Bone marrow (tissue), 2 donors: ENCODE data around the gene IL20RA.
"Not testable (repeated sequence)": the region's sequence is repeated elsewhere in the genome, so short reads cannot be mapped to it uniquely, and the experiment has no call there.

Experiments used
- DNase-seq, 2 donors: peaks; one replicate each; lab custom pipeline; 2025; lab: John Stamatoyannopoulos, UW

The IL20RA gene

GRCh38 chr6:137008204-137008603 is 36.6 kb downstream of the IL20RA start:
- no peak for DNase-seq

DNA sequence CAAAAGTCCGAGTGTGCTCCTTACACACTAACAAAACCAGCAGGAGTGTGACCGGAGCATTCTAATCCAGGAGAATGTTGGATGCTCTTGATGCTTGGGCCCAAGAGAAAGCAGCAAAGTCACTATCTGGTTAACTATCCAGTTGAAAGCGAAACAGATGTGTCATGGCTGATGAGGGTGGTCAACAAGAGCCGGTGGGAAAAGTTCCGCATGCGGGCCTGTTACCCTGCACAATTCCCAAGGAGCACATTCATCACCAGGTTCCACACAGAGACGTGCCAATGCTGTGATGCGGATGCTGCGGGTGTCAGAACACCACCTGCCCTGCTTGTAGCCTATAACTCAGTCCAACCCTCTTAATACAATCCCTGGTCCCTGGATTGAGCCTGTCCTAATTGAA is 38.7 kb downstream of the IL20RA start:
- no peak for DNase-seq

GRCh38 chr6:137005073-137005472 is 39.7 kb downstream of the IL20RA start:
- no peak for DNase-seq

- DNase-seq: no peak
Measured at GRCh38 chr6:137002505-137002904, 42.3 kb downstream of the IL20RA start.

DNA sequence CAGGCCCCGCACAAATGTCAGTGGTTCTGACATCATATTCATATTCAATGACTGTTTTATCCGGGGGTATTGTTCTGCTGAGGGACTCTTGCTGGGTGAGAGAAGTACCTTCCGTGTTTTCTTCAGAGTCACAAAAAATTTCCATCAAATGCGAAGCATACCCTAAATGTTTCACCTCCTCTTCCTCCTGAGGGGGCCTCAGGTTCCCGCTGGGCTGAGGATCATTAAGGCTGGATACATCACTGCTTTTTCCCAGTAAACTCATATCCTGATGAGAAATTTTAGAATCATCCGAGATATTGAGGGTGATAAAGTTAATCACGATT is 42.8 kb downstream of the IL20RA start:
- DNase-seq: no peak

- DNase-seq: no peak
Measured at GRCh38 chr6:137001299-137001976, 43.3 kb downstream of the IL20RA start.

DNA sequence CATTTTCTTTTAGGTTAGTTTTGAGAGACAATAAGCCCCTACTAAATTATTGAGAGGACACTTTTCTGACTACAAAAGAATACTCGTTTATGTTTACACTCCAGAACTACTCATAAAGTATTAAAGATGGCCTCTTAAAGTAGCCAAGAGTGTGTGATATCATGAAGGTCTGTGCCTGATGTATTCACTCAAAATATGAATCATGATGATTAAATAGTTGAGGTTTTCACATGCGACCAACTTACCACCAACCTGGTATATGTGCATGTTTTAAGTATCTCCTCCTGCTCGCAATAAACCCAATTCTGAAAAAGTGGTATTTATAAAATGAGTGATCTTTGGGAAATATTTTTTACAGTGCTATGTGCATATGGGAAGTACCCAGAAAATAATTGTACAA is 43.9 kb downstream of the IL20RA start:
- no peak for DNase-seq

DNA sequence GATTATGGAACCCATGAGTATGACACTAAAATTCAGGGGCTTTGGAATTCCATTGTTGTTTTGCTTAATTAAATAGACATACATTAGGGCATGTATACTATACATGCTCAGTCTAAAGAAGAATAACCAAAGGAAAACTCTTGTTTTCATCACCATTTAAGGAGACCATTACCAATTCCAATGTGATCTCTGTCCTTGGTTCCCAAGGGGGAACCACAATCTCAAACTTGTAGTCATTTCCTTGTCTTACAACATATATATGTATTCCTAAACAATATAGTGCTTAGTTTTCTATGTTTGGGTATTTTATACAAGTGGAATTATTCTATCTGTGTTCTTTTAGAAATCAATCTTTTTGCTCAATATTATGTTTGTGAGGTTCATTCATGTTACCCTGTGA is 49.2 kb downstream of the IL20RA start:
- no peak for DNase-seq

DNA sequence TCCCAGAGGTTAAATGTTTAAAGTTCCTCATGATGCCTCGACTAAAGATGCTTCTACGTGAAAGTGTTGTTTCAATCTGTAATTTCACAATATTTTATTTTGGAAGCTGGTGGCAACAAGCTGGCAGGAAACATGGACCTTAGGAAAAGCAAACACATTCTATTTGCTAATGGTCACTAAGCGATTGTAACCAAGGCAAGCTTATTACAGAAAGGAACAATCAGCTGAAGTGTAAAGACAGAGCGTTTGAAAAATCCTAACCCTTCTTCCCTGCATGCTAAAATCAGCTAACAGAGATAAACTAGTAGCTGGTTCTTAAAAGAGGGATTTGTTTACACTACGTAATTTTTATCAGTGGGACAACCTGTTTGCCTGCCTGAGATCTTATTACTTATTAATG is 50.0 kb downstream of the IL20RA start:
- no peak for DNase-seq

GRCh38 chr6:136992113-136992512 is 52.7 kb downstream of the IL20RA start:
- DNase-seq: no peak

- DNase-seq: no peak
Measured at GRCh38 chr6:136991646-136992045, 53.1 kb downstream of the IL20RA start.

GRCh38 chr6:136990754-136991153 is 54.0 kb downstream of the IL20RA start:
- DNase-seq: no peak

DNA sequence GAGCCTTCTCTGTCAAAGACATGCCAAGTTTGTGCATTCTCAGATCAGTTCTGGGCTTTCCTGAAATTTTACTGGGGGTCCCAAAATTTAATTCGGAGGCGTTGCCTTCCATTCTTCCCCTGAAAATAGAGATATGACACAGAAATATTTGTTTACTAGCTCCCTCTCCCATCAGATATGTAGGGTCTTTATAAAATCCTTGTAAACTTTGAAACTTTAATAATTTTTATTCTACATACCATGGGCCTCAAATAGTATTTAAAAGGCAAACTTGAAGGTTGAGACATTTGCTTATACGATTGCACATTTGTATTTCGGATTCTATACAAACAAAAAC is 54.6 kb downstream of the IL20RA start:
- no peak for DNase-seq

GRCh38 chr6:136989571-136990241 is 55.1 kb downstream of the IL20RA start:
- no peak for DNase-seq

DNA sequence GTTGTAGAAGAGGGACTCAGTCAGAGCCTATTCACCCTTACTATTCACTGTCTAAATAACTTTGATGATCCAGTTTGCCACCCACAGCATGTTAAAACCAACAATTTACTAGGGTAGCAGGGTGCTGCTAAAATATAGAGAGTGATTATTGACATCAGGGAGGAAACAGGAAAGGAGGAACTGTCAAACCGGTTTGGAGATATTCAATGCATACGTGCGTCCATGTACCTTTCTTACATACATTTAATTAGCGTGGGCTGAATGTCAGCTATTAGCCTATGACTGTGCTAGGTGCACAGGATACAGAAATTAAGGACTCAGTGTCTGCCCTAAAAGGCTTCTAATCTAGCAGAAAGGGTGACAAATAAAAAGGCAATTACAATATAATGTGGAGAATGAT is 57.2 kb downstream of the IL20RA start:
- DNase-seq: no peak

GRCh38 chr6:136985502-136985901 is 59.3 kb downstream of the IL20RA start:
- DNase-seq: no peak

DNA sequence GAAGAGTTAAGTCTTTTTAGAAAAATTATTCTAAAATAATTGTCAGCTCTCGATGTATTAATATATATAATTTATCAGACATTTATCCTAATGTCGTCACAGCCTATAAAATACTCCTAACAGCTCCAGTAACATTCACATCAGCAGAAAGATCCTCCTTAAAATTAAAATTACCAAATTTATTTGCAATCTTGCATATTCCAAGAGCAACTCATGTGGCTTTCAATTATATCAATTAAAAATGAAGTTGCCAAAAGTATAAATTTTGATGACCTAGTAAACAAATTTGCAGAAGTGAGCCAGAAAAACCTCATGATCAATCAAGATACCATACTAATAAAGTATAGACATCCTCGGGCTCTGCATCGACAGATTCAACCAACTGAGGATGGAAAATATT is 60.2 kb downstream of the IL20RA start:
- DNase-seq: no peak

DNA sequence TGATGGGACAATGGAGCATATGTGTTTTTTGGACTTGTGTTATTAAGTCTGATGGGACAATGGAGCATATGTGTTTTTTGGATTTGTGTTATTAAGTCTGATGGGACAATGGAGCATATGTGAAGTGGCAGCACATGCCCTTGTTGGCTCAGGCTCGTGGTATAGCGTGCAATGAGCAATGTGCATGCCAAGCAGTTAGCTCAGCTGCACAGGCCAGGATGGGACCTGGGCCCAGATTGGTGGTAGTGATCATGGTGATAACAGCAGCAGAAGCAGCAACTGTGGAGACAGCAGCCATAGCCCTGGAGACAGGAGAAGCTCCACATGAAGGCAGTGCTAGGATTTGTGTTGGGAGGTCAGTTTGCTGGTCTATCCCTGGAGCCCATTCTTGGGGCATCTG is 61.1 kb downstream of the IL20RA start:
- DNase-seq: no peak

- DNase-seq: no peak
Measured at GRCh38 chr6:136982928-136983327, 61.8 kb downstream of the IL20RA start.

- no peak for DNase-seq
Measured at GRCh38 chr6:136980070-136980469, 64.7 kb downstream of the IL20RA start.

GRCh38 chr6:136979206-136979605 is 65.6 kb downstream of the IL20RA start:
- DNase-seq: no peak

- DNase-seq: no peak
Measured at GRCh38 chr6:136977075-136977474, 67.7 kb downstream of the IL20RA start.

DNA sequence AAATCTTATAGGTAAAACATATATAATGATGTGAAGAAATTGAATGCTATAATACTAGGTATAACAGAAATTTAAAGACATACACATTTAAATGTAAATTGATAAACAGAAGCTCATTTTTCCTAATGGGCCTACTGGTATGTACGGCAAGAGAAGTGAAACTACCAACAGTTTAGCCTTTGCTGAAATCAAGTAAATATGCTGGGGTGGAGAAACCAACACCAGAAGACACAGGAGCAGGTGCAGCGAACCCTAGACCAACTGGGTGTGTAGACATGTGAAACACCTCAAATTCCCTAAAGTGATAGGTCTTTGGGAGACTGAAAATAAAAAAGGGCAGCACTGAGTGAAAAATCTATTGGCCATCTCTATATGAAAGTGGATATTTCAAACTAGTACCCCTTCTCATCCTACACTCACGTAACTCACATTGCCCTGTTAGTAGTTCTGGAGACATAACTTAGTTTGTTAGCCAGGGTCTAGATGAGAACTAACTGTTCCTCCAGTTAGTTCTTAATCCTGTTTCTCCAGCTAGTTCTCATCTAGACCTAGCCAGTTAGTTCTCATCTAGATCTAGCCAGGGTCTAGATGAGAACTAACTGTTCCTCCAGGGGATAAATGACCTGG is 69.6 kb downstream of the IL20RA start:
- DNase-seq: no peak

DNA sequence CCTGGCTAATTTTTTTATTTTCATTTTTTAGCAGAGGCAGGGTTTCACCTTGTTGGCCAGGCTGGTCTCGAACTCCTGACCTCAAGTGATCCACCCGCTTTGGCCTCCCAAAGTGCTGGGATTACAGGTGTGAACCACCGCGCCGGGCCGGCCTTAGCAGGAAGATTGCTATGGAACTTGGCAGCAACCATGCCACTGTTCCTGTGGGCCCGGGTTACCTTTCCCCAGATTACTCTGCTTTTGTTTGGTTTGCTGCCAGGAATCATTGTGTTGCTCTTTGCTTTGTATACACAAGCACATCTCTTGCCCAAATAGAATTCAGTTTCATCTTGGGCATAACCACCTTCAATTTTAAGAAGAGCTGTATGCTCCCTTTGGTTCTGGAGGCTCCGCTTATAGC is 71.0 kb downstream of the IL20RA start:
- not testable (repeated sequence) for DNase-seq
